ENCODE data around the gene CUL7.
"Not testable (repeated sequence)": the region's sequence is repeated elsewhere in the genome, so short reads cannot be mapped to it uniquely, and the experiment has no call there.

Gene CUL7

DNA sequence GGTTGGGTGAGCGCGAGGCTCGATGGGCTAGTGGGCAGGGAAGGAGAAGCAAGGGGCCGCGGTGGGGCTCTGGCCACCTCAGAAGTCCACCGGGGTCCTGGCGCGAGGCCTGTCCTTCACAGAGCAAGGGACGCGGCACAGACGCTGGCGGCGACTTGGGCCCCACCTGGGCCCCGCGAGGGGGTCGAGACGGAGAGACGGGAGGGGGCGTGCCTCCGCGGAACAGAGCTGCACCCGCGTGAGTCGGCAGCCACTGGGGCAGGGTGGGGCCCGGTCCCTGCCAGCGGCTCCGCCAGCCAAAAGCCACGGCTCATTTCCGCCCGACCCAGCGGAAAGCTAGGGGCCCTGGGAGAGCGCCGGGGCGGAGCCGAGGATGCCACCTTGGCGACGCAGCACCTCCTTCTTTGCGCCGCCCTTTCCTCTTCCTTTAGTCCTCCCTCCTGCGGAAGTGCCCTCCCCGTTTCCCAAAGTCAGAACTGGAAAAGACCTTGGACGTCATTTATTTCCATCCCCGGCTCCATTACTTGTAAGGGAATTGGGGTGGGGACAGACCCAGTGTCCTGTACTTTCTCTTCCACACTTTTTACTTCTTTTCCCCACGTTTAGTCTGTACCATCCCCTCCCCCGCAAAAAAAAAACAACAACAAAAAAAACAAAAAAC lies at the start of gene CUL7:
CUL7 (minus strand) TSS at position 307 of the 661 bp plus-strand sequence. CDS start 1,063 bp downstream, outside the sequence.
- peak; percentile 75 for DNase-seq (ENCODE audit: low read depth)

GRCh38 chr6:43101497-43101896 lies 47.8 kb upstream of the CUL7 start:
- DNase-seq (ENCODE audit: low read depth) = no peak

DNA sequence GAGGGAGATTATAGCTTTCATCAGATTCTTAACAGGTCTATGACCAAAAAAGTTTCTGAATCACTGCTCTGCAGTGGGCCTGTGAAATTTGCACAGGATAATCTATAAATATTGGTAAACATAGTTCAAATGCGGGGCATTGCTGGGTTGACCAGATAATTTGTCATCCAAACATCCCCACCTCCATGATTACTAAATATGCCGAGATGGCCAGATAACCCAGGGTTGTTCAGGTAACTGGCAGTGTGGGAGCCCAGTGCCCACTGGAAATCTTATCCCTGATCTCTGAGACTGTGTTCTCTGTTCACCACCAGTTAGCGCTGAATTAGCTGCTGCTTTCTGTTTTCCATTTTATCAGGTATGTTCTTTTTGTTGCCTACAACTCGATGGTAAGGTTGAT lies 43.9 kb upstream of the CUL7 start:
- DNase-seq (ENCODE audit: low read depth) = no peak

GRCh38 chr6:43097098-43097489 lies 43.4 kb upstream of the CUL7 start:
- DNase-seq (ENCODE audit: low read depth) = no peak

- DNase-seq (ENCODE audit: low read depth) = no peak
Observed at GRCh38 chr6:43096451-43097097, 42.9 kb upstream of the CUL7 start.

DNA sequence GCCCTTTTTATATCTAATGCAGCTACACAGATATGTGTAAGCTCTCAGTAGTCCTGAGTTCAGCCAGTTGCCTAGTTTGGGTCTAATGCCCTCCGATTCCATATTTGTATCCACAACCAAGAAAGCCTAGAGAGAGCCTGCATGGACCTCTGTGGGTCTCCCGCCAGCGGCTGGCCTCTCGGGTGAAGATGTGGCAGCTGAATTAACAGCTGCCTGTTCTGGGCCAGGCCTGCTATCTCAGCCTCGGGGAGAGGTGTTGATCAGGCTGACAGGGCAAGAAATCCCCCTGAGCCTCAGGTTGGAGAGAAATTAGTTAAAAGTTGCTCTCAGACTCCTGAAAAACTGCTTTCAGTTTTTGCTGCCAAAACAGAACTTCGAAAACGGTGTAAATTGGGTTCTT lies 42.3 kb upstream of the CUL7 start:
- DNase-seq (ENCODE audit: low read depth) = no peak

GRCh38 chr6:43093436-43094289 lies 40.0 kb upstream of the CUL7 start:
- no peak for DNase-seq (ENCODE audit: low read depth)

DNA sequence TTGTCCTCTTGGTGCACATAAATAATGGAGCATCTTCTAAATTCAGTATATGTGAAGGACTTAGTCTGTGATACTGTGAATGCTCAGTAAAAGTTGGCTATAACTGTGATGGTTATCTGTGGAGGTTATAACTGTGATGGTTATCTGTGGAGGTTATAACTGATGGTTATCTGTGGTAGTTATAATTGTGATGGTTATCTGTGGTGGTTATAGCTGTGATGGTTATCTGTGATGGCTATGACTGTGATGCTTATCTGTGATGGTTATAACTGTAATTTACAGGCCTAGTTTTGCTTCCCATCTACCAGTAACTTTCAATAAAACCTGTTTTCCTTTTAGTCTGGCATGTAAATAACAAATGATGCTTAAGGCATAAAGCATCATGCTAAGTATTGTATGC lies 39.0 kb upstream of the CUL7 start:
- DNase-seq (ENCODE audit: low read depth) = no peak

GRCh38 chr6:43091436-43091991 lies 37.9 kb upstream of the CUL7 start:
- DNase-seq (ENCODE audit: low read depth) = no peak

GRCh38 chr6:43091020-43091419 lies 37.4 kb upstream of the CUL7 start:
- no peak for DNase-seq (ENCODE audit: low read depth)

GRCh38 chr6:43090559-43090956 lies 36.9 kb upstream of the CUL7 start:
- no peak for DNase-seq (ENCODE audit: low read depth)

- no peak for DNase-seq (ENCODE audit: low read depth)
Observed at GRCh38 chr6:43089874-43090558, 36.4 kb upstream of the CUL7 start.

- no peak for DNase-seq (ENCODE audit: low read depth)
Observed at GRCh38 chr6:43089467-43089866, 35.8 kb upstream of the CUL7 start.

- no peak for DNase-seq (ENCODE audit: low read depth)
Observed at GRCh38 chr6:43088654-43089056, 35.0 kb upstream of the CUL7 start.

DNA sequence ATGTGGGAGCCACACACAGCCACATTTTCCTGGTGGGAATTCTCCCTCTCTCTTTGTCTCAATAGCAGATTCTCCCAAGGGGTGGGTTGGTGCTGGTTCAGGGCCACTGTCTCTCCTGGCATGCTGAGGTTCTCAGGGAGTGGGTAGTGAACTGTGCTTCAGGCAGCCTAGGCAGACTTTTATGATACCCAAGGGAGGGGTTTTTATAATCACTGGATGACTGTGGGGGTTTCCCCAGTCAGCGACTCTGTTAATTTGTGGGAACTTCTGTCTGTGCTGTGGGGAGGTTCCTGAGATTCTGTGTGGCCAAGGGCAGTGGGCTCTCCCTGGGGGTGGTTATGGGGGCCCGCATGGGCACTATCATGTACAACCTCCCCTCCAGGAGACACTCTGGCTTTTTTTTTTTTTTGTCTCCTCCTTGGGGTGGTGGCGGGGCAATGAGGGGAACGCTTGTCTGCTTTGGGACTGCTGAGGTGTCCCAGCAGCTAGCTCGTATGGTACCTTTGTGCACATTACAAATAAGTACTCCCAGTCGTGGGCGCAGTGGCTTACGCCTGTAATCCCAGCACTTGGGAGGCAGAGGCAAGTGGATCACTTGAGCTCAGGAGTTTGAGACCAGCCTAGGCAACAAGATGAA lies 32.5 kb upstream of the CUL7 start:
- no peak for DNase-seq (ENCODE audit: low read depth)

DNA sequence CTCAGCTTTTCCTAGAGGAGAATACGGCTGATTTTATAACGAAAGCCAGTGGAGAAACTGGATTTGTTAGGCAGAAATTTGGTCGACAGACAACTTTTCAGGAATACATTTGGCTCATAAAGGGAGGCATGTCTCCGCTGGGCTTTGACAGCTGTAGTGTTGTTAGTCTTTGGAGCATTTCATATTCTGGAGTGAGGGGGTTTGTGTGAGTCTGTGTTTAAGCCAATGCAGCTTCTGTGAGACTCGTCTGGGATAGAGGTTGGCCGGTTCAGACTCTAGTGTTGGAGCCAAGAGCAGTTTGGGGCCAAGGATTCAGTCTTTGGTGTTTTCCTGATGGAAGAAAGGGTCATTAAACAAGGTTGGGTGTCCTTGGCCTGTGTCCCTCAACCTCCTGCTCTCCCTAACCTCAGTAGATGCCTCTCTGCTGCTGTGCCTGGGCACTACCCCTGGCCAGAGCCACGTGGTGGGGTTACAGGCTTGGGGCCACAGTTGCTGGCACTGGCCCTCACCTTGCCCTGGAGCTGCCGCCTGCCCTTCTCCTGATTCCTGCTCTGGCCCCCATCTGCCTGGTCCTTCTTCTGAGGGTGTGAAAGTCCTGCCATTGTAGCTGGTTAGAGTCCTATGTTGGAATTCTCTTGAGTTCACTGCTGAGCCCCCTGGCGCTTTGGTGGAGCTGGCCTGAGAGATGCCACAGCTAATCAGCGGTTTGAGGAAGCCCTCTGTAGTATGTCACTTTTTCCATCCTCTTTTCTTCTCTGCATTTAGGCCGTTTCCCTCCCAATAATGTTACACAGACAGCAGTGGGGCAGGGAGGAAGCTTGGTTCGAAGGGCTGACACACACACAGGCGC lies 29.4 kb upstream of the CUL7 start:
- no peak for DNase-seq (ENCODE audit: low read depth)

- not testable (repeated sequence) for DNase-seq (ENCODE audit: low read depth)
Observed at GRCh38 chr6:43081922-43082321, 28.3 kb upstream of the CUL7 start.

DNA sequence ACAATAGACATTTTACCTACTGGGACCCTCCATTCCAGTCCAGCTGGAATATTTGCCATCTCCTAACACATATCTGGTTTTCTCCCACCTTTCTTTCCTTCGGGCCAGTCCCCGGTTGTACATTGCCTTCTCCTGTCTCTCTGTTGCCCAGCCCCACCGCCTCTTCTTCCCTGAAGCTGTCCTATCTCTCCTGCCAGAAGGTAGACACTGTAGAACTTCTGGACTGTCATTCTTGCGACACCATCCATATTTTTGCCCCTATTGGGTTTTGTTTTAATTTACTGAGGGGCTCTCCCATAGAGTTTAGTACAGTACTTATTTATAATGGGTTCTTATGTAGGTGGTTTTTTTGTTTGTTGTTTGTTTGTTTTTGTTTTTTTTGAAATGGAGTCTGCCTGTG lies 27.4 kb upstream of the CUL7 start:
- DNase-seq (ENCODE audit: low read depth) = no peak

- DNase-seq (ENCODE audit: low read depth) = no peak
Observed at GRCh38 chr6:43078691-43079090, 25.0 kb upstream of the CUL7 start.

GRCh38 chr6:43077981-43078511 lies 24.4 kb upstream of the CUL7 start:
- no peak for DNase-seq (ENCODE audit: low read depth)

All from activated gamma-delta T cell treated with anti-CD3 and anti-CD28 coated beads, Interleukin-2, amount 50 U/mL, for 16 hours (primary cell).